Testis (tissue), 2 donors: ENCODE results near the gene EED.

Experiments used
- CTCF ChIP-seq, 3 experiments: fragments of 450-650 bp in 2 of 3; fragments of 200-600 bp in 1 of 3; sonication (generic) in 1 of 3; IDR thresholded peaks; one replicate each; pipeline ENCODE4 v1.5.1; 2016 to 2019; ENCODE audit warnings: antibody characterized with exemption in 3 of 3, mild to moderate bottlenecking in 2 of 3, moderate library complexity in 1 of 3
- POLR2A ChIP-seq: fragments of 450-650 bp; IDR thresholded peaks from one replicate; pipeline ENCODE4 v1.6.1; 2017; ENCODE audit warnings: antibody characterized with exemption, mild to moderate bottlenecking, moderate library complexity

GRCh38 chr11:86211619-86212018 lies 32.9 kb upstream of the EED start:
- TF ChIP-seq POLR2A: no peak
- TF ChIP-seq CTCF (IDR thresholded peaks at IDR 0.05): no peak
